ENCODE measurements around the gene MGAT4A.
A peak's percentile ranks its signal among the peaks of the same experiment; 100 is the strongest.

MGAT4A gene

GRCh38 chr2:98775146-98775986, 44.4 kb upstream of the MGAT4A start:
- DNase-seq (ENCODE audit: low read depth) = no peak
- TF ChIP-seq CTCF (conservative IDR thresholded peaks at IDR 0.05; ENCODE audit: low read length) = no peak
- no peak overlapping the region for H3K4me3 ChIP-seq (ENCODE audit: low read length)

GRCh38 chr2:98773907-98774306, 43.0 kb upstream of the MGAT4A start:
- TF ChIP-seq CTCF (conservative IDR thresholded peaks at IDR 0.05; ENCODE audit: low read length) = no peak
- no peak overlapping the region for H3K4me3 ChIP-seq (ENCODE audit: low read length)
- no peak for DNase-seq (ENCODE audit: low read depth)

DNA sequence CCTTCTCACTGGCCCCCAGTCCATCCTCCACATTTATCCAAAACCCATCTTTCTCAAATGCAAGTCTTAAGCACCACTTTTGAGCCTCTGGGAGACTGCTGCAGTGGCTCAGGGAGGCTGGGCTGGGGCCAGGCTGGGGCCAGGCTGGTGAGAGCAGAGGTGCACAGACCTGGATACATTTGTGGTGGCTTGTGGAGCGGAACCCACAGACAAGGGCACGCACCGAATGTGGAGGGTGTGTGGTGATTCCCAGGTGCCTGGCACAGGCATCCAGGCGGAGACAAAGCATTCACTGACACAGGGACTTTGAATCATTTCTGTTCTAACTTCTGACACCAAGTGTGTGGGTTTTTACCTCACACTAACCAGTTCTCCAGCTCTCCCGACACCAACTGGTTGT, 42.2 kb upstream of the MGAT4A start:
- H3K4me3 ChIP-seq (ENCODE audit: low read length) = no peak overlapping the region
- TF ChIP-seq CTCF (conservative IDR thresholded peaks at IDR 0.05; ENCODE audit: low read length) = no peak
- no peak for DNase-seq (ENCODE audit: low read depth)

GRCh38 chr2:98772536-98772935, 41.6 kb upstream of the MGAT4A start:
- no peak overlapping the region for H3K4me3 ChIP-seq (ENCODE audit: low read length)
- no peak for TF ChIP-seq CTCF (conservative IDR thresholded peaks at IDR 0.05; ENCODE audit: low read length)
- DNase-seq (ENCODE audit: low read depth) = peak; percentile 15

- H3K4me3 ChIP-seq (ENCODE audit: low read length) = no peak overlapping the region
- peak; percentile 38 for DNase-seq (ENCODE audit: low read depth)
Observed at GRCh38 chr2:98771721-98772524, 41.0 kb upstream of the MGAT4A start.

GRCh38 chr2:98771264-98771663, 40.3 kb upstream of the MGAT4A start:
- no peak for TF ChIP-seq CTCF (conservative IDR thresholded peaks at IDR 0.05; ENCODE audit: low read length)
- H3K4me3 ChIP-seq (ENCODE audit: low read length) = no peak overlapping the region
- DNase-seq (ENCODE audit: low read depth) = no peak

More at GRCh38 chr2:98771721-98772524, 41.0 kb upstream of the MGAT4A start:
- no peak for TF ChIP-seq CTCF (conservative IDR thresholded peaks at IDR 0.05; ENCODE audit: low read length)

Data from AG10803 (cell line).